Mesenchymal stem cell (in vitro differentiated cells and primary cell): ENCODE measurements around the gene DUOX2.
A peak's percentile ranks its signal among the peaks of the same experiment; 100 is the strongest.

Experiments
- DNase-seq: peaks from one replicate; pipeline ENCODE4 v3.0.0-alpha.2; 2013
- H2AFZ ChIP-seq: one replicate; pipeline ENCODE4 v1.6.1; 2013; ENCODE audit warnings: low read depth, mild to moderate bottlenecking, control low read depth, inconsistent platforms, low read length, moderate library complexity
- H2AK5ac ChIP-seq: 2 replicates; pipeline ENCODE4 v1.6.1; 2013; ENCODE audit warnings: low read length, moderate library complexity, mild to moderate bottlenecking, inconsistent platforms; ENCODE audit not compliant: severe bottlenecking
- H2BK120ac ChIP-seq: one replicate; pipeline ENCODE4 v1.6.1; 2013; ENCODE audit warnings: low read depth, mild to moderate bottlenecking, inconsistent platforms, low read length, moderate library complexity
- H2BK12ac ChIP-seq, 2 experiments: one replicate each; pipeline ENCODE4 v1.6.1; 2013; ENCODE audit warnings: inconsistent platforms in 2 of 2, low read length in 2 of 2, mild to moderate bottlenecking in 2 of 2, moderate library complexity in 2 of 2, control low read depth in 1 of 2
- H2BK15ac ChIP-seq: one replicate; pipeline ENCODE4 v1.6.1; 2013; ENCODE audit warnings: mild to moderate bottlenecking, low read depth, inconsistent platforms; ENCODE audit not compliant: poor library complexity, severe bottlenecking
- H2BK5ac ChIP-seq: 2 replicates; pipeline ENCODE4 v1.6.1; 2013; ENCODE audit warnings: low read depth, mild to moderate bottlenecking, low read length, control low read depth, inconsistent platforms; ENCODE audit not compliant: poor library complexity, severe bottlenecking
- H3K14ac ChIP-seq, 2 experiments: one replicate each; pipeline ENCODE4 v1.6.1; 2013; ENCODE audit warnings: inconsistent platforms in 2 of 2, low read length in 2 of 2, control low read depth in 1 of 2, mild to moderate bottlenecking in 1 of 2, moderate library complexity in 1 of 2
- H3K18ac ChIP-seq, 2 experiments: one replicate each; pipeline ENCODE4 v1.6.1; 2013; ENCODE audit warnings: inconsistent platforms in 2 of 2, low read length in 2 of 2, control low read depth in 1 of 2, low read depth in 1 of 2, mild to moderate bottlenecking in 1 of 2
- H3K23ac ChIP-seq, 2 experiments: one replicate each; pipeline ENCODE4 v1.6.1; 2013; ENCODE audit warnings: inconsistent platforms in 2 of 2, low read length in 2 of 2, mild to moderate bottlenecking in 2 of 2, moderate library complexity in 2 of 2, control low read depth in 1 of 2
- H3K27ac ChIP-seq: 2 replicates; pipeline ENCODE4 v1.5.1; 2013; ENCODE audit warnings: mild to moderate bottlenecking, moderate library complexity, low read length, control low read depth, inconsistent platforms; ENCODE audit not compliant: poor library complexity, severe bottlenecking
- H3K27me3 ChIP-seq, 2 experiments: 2 replicates each; pipeline versions ENCODE4 v1.6.1 to v1.7.0; 2013; ENCODE audit warnings: low read length in 2 of 2, mild to moderate bottlenecking in 2 of 2, moderate library complexity in 2 of 2, control low read depth in 1 of 2, inconsistent platforms in 1 of 2; ENCODE audit not compliant: control insufficient read depth in 1 of 2, insufficient read depth in 1 of 2
- H3K36me3 ChIP-seq, 2 experiments: 2 replicates each; pipeline versions ENCODE4 v1.6.1 to v1.7.0; 2013; ENCODE audit warnings: low read length in 2 of 2, control low read depth in 1 of 2, inconsistent platforms in 1 of 2, low read depth in 1 of 2, mild to moderate bottlenecking in 1 of 2; ENCODE audit not compliant: insufficient read depth in 2 of 2, control insufficient read depth in 1 of 2
- H3K4ac ChIP-seq, 2 experiments: one replicate each; pipeline ENCODE4 v1.6.1; 2013; ENCODE audit warnings: inconsistent platforms in 2 of 2, low read length in 2 of 2, mild to moderate bottlenecking in 2 of 2, moderate library complexity in 2 of 2, control low read depth in 1 of 2, low read depth in 1 of 2
- H3K4me1 ChIP-seq: 2 replicates; pipeline ENCODE4 v1.6.1; 2013; ENCODE audit warnings: low read depth, low read length, control low read depth; ENCODE audit not compliant: control insufficient read depth, insufficient read depth
- H3K4me2 ChIP-seq: 2 replicates; pipeline ENCODE4 v1.6.1; 2013; ENCODE audit warnings: low read length, mild to moderate bottlenecking, inconsistent platforms; ENCODE audit not compliant: poor library complexity, severe bottlenecking
- H3K4me3 ChIP-seq, 2 experiments: 2 replicates each; pipeline versions ENCODE4 v1.5.1 to v1.7.0; 2013; ENCODE audit warnings: low read length in 2 of 2, mild to moderate bottlenecking in 2 of 2, control low read depth in 1 of 2, low read depth in 1 of 2; ENCODE audit not compliant: insufficient read depth in 1 of 2
- H3K79me1 ChIP-seq: replicated peaks from 2 replicates; pipeline ENCODE4 v1.6.1; 2013; ENCODE audit warnings: mild to moderate bottlenecking, control low read depth, low read length, inconsistent platforms; ENCODE audit not compliant: poor library complexity, severe bottlenecking
- H3K9ac ChIP-seq: 2 replicates; pipeline ENCODE4 v1.7.0; 2013; ENCODE audit warnings: mild to moderate bottlenecking, low read length, moderate library complexity
- H3K9me3 ChIP-seq: 2 replicates; pipeline ENCODE4 v1.7.0; 2013; ENCODE audit warnings: mild to moderate bottlenecking, low read length; ENCODE audit not compliant: control insufficient read depth
- H4K8ac ChIP-seq: one replicate; pipeline ENCODE4 v1.6.1; 2013; ENCODE audit warnings: inconsistent platforms, mild to moderate bottlenecking, low read length, moderate library complexity
- H4K91ac ChIP-seq: one replicate; pipeline ENCODE4 v1.6.1; 2013; ENCODE audit warnings: mild to moderate bottlenecking, low read length, inconsistent platforms
- WGBS: methylation state at CpG from one replicate; pipeline ENCODE4 v1.1.7; 2013; ENCODE audit warnings: mixed read lengths; 5-methylcytosine and 5-hydroxymethylcytosine counted together

The DUOX2 gene

GRCh38 chr15:45143056-45143455 lies 29.1 kb upstream of the DUOX2 start:
- H3K23ac ChIP-seq = no peak overlapping the region
- H3K27me3 ChIP-seq = peaks cover 12 to 41% of the 10 kb centered on the region in 2 experiments
- no peak overlapping the region for H3K18ac ChIP-seq
- H3K14ac ChIP-seq = no peak overlapping the region
- H2AFZ ChIP-seq = no peak overlapping the region
- H3K4me1 ChIP-seq = peaks cover 3% of the 10 kb centered on the region
- H3K4me3 ChIP-seq = no peak overlapping the region
- no peak overlapping the region for H3K27ac ChIP-seq
- no peak overlapping the region for H2BK15ac ChIP-seq
- no peak overlapping the region for H3K9ac ChIP-seq
- H2AK5ac ChIP-seq = no peak overlapping the region
- WGBS = 81% methylated on average over 4 of the region's 7 CpGs
- no peak overlapping the region for H4K91ac ChIP-seq
- no peak overlapping the region for H2BK120ac ChIP-seq
- H3K4me2 ChIP-seq = no peak overlapping the region
- DNase-seq = no peak
- no peak overlapping the region for H2BK12ac ChIP-seq
- H3K79me1 ChIP-seq = no peaks in the 10 kb centered on the region
- H4K8ac ChIP-seq = no peak overlapping the region
- H3K4ac ChIP-seq = no peak overlapping the region
- H3K36me3 ChIP-seq = no peaks in the 10 kb centered on the region
- no peak overlapping the region for H2BK5ac ChIP-seq
- H3K9me3 ChIP-seq = no peaks in the 10 kb centered on the region

GRCh38 chr15:45141386-45141785 lies 27.4 kb upstream of the DUOX2 start:
- Histone ChIP-seq H2AK5ac (no peak overlapping the region), H3K18ac (no peak overlapping the region), H3K14ac (peak overlapping the region in 1 of 2 experiments; percentile 71), H3K79me1 (no peaks in the 10 kb centered on the region), H3K9ac (no peak overlapping the region), H2BK120ac (no peak overlapping the region), H3K36me3 (no peaks in the 10 kb centered on the region), H3K23ac (no peak overlapping the region), H3K27me3 (peaks cover 23 to 44% of the 10 kb centered on the region in 2 experiments), H2BK15ac (no peak overlapping the region), H3K4me2 (no peak overlapping the region), H2BK12ac (no peak overlapping the region), H2AFZ (no peak overlapping the region), H2BK5ac (no peak overlapping the region), H3K27ac (no peak overlapping the region), H3K4me1 (no peaks in the 10 kb centered on the region), H3K4ac (no peak overlapping the region), H3K4me3 (no peak overlapping the region), H4K8ac (no peak overlapping the region), H3K9me3 (no peaks in the 10 kb centered on the region), H4K91ac (no peak overlapping the region)
- WGBS = 79% methylated on average over 4 of the region's 5 CpGs
- no peak for DNase-seq

- no peaks in the 10 kb centered on the region for H3K4me1 ChIP-seq
- H3K27me3 ChIP-seq = peaks cover 29 to 44% of the 10 kb centered on the region in 2 experiments
- no peak overlapping the region for H3K4me2 ChIP-seq
- H4K8ac ChIP-seq = no peak overlapping the region
- no peak overlapping the region for H4K91ac ChIP-seq
- no peak overlapping the region for H2BK15ac ChIP-seq
- no peak overlapping the region for H2BK120ac ChIP-seq
- H3K4ac ChIP-seq = no peak overlapping the region
- H2AFZ ChIP-seq = no peak overlapping the region
- no peak overlapping the region for H2BK12ac ChIP-seq
- H3K4me3 ChIP-seq = no peak overlapping the region
- no peaks in the 10 kb centered on the region for H3K36me3 ChIP-seq
- no peaks in the 10 kb centered on the region for H3K79me1 ChIP-seq
- H2BK5ac ChIP-seq = no peak overlapping the region
- H3K9ac ChIP-seq = no peak overlapping the region
- H3K9me3 ChIP-seq = no peaks in the 10 kb centered on the region
- 89% methylated on average over 10 of the region's 10 CpGs for WGBS
- no peak overlapping the region for H3K23ac ChIP-seq
- no peak overlapping the region for H3K18ac ChIP-seq
- DNase-seq = no peak
- H2AK5ac ChIP-seq = no peak overlapping the region
- no peak overlapping the region for H3K27ac ChIP-seq
- H3K14ac ChIP-seq = no peak overlapping the region
Observed at GRCh38 chr15:45140557-45141250, 26.7 kb upstream of the DUOX2 start.

DNA sequence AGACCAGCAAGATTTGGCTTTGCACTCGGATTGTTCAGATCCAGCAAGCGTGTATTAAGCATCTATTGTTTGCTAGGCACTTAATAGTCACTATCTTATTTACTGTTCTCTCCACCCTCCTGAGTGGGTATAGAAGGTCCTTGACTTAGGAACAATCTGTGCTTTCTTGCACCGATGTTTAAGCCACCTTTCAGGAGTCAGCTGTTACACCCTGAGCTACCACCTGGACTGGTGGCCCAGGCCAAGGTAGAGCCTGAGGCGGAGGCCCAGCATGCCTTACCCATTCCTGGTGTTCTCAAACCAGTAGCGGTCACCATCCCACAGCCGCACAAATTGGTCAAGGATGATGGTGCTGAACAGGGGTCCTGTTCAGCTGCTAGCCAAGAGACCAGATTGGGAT lies 25.8 kb upstream of the DUOX2 start:
- Histone ChIP-seq H2BK120ac (no peak overlapping the region), H3K4me2 (no peak overlapping the region), H3K23ac (no peak overlapping the region), H2BK15ac (no peak overlapping the region), H3K4me3 (no peak overlapping the region), H2AFZ (no peak overlapping the region), H3K9ac (no peak overlapping the region), H3K14ac (no peak overlapping the region), H2AK5ac (no peak overlapping the region), H2BK5ac (no peak overlapping the region), H3K27me3 (peaks cover 34 to 43% of the 10 kb centered on the region in 2 experiments), H2BK12ac (no peak overlapping the region), H4K8ac (no peak overlapping the region), H3K4me1 (no peaks in the 10 kb centered on the region), H3K18ac (no peak overlapping the region), H3K36me3 (no peaks in the 10 kb centered on the region), H4K91ac (no peak overlapping the region), H3K79me1 (no peaks in the 10 kb centered on the region), H3K4ac (no peak overlapping the region), H3K9me3 (no peaks in the 10 kb centered on the region), H3K27ac (no peak overlapping the region)
- DNase-seq = no peak
- 92% methylated on average over 6 of the region's 6 CpGs for WGBS
